C1 segment of cervical spinal cord (tissue), 14 donors: ENCODE results near the gene SMTNL2.
"Not testable (repeated sequence)": the region's sequence is repeated elsewhere in the genome, so short reads cannot be mapped to it uniquely, and the experiment has no call there.

Experiments
- DNase-seq, 14 donors: peaks; one replicate each; lab custom pipeline; 2025; lab: John Stamatoyannopoulos, UW

SMTNL2 gene

DNA sequence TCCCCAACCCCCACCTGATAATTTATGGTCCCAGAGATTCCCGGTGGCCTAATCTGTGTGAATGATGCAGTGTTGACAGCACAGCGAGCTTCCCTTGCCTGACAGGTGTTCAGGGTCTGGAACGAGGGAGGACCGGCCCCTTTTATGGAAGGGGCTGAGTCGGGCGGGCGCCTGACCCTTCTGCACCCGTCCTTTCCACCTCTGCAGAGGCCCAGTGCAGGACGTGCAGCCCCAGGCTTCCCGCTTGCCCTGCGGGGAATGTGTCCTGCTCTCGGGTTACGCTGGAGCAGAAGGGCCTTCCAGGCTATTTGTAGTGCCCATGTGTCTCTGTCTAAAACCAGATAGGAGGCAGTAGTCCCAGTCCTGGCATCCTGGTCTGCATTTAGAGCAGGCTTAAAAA is 16.2 kb downstream of the SMTNL2 start:
- DNase-seq: no peak

- DNase-seq: no peak
These were observed 17.0 kb downstream of the SMTNL2 start for GRCh38 chr17:4601326-4601725.

DNA sequence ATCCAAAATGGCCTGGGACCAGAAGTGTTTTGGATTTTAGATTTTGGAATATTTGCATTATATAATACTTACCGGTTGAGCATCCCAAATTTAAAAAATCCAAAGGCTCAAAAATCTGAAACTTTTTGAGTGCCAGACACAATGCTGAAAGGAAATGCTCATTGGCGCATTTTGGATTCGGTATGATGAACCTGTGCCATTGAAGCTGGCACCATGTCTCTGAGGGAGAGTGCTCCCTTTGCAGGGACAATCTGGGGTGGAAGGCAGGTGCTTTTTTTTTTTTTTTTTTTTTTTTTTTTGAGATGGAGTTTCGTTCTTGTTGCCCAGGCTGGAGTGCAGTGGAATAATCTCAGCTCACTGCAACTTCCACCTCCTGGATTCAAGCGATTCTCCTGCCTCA is 17.7 kb downstream of the SMTNL2 start:
- peak in 1 of 14 donors; percentile 33 for DNase-seq

- DNase-seq: peak in 2 of 14 donors; percentile 5 to 87
These were observed 19.8 kb downstream of the SMTNL2 start for GRCh38 chr17:4604111-4604644.

- not testable (repeated sequence) for DNase-seq
These were observed 20.4 kb downstream of the SMTNL2 start for GRCh38 chr17:4604736-4605135.

DNA sequence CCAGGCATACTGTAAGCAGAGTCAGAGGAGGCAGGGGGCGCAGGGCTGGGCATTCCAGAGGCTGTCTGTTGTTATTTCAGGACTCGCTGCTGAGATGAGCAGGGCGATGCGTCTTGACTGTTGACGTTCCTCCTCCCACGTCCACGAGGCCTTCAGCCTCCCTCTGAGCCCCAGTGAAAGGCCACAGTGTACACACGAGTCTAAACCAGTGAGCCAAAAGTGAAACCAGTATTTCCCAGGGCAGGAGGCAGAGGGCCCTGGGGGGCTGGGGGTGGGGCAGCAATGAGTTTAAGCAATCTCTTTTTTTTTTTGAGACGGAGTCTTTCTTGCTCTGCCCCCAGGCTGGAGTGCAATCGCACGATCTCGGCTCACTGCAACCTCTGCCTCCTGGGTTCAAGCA is 21.5 kb downstream of the SMTNL2 start:
- peak in 2 of 14 donors; percentile 5 to 7 for DNase-seq

GRCh38 chr17:4607261-4607741 is 23.0 kb downstream of the SMTNL2 start:
- DNase-seq: no peak

DNA sequence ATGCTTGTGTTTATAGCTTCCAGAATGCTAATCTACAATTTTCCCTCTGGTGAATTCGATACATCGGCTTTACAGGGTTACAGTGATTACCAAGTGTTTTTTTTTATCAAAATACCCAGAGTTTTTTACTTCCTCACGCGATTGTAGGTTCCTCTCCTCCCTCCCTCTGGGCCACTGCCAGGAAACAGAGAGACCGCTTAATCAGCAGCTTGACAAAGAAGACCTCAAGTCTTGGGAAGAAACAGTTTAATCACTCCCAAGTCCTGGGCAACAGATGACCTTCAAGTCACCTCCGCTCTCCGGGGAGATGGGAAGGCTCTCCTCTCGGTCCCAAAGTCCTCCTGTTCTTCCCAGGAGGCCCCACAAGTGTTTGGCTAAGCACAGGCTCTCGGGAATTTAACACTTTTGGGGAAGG is 23.5 kb downstream of the SMTNL2 start:
- DNase-seq: peak in 6 of 14 donors; percentile 3 to 41 (median 16)

- DNase-seq: no peak
These were observed 25.4 kb downstream of the SMTNL2 start for GRCh38 chr17:4609761-4610160.

- DNase-seq: no peak
These were observed 25.8 kb downstream of the SMTNL2 start for GRCh38 chr17:4610162-4610561.

- DNase-seq: no peak
These were observed 26.3 kb downstream of the SMTNL2 start for GRCh38 chr17:4610656-4611055.

DNA sequence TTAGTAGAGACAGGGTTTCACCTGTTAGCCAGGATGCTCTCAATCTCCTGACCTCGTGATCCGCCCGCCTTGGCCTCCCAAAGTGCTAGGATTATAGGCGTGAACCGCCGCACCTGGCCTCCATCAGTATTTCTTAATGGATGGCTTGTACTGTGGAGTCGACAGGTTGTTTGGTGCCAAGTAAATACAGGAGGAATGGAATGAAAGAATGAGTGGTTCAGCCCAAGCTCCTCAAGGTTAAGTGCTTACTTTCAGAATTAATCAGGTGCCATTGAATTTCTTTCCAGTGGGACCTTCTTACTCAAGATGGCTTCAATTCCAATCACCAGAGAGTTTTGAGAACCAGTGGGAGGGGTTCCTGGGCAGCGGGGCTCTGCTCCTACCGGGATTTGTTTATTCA is 32.1 kb downstream of the SMTNL2 start:
- no peak for DNase-seq

DNA sequence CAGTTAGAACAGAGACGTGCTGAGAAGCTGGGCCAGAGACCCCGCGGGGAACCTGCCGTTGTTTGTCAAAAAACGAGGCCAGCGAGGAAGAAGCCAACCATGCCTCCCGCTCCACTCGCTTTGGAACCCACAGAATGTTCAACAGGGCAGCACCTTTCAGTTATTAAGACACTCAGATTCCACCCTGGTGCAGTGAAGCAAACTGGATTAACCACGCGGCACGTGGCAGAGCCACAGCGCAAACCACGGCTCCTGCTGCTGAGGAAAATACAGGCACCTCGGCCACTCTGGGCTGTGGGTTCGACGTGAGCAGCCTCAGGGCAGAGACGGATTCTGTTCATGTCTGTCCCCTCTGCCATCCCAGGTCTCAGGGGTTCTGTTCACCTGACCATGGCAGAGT is 32.8 kb downstream of the SMTNL2 start:
- peak in 1 of 14 donors; percentile 17 for DNase-seq

- DNase-seq: no peak
These were observed 33.4 kb downstream of the SMTNL2 start for GRCh38 chr17:4617590-4618351.

DNA sequence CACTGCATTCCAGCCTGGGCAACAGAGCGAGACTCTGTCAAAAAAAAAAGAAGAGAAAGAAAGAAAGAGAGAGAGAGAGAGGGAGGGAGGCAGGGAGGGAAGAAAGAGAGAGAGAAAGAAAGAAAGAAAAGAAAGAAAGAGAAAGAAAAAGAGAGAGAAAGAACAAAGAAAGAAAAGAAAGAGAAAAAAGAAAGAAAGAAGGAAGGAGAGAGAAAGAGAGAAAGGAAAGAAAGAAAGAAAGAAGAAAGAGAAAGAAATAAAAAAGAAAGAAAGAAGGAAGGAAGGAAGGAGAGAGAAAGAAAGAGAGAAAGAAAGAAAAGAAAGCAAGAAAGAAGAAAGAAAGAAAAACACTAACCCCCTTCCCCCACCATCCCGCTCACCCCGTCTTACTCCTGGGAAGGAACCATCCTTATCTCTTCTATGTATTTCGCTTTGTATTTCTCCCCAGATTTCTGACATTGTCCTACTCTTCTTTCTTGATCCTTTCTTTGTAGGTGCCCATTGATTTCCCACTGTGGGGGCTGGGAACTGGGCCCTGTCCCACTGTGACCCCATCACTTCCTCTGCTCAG is 36.3 kb downstream of the SMTNL2 start:
- DNase-seq: no peak

DNA sequence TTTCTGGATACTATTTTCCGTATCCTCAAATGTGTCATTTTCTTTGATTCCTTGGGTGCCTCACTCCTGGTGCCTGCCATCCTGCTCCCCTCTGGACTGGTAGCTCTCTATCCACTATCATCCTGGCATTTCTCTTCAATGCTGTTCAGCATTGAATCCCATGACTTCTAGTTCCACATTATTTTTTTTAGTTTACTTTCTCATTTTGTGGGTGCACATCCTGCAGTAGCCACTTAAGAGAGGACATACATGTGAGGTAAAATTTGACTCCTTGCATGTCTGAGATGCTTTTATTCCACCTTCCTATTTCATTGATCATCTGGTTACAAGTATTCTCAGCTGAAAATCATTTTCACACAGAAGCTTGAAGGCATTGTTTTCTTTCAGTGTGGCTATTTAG is 38.0 kb downstream of the SMTNL2 start:
- DNase-seq: no peak

- no peak for DNase-seq
These were observed 38.9 kb downstream of the SMTNL2 start for GRCh38 chr17:4623249-4623648.

GRCh38 chr17:4624451-4624911 is 40.2 kb downstream of the SMTNL2 start:
- DNase-seq: not testable (repeated sequence)

DNA sequence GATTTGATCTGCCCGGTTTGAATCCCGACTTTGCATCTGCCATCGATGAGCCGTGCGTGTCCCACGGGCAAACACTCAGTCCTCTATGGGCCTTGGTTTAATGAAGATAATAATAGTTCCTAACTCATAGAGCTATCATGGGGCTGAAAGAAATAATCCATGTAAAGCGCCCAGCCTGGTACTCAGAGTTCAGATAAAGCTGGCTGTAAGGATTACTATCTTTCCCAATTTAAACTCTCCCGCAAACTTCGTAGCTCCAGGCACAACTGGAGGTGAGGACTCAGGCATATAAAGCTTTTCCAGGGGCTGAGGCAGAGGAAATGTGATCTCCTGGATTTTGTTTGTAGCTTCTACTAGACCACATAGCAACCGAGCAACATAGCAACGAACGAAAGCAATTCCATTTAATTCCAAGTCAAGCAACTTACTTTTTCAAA is 40.9 kb downstream of the SMTNL2 start:
- DNase-seq: no peak

GRCh38 chr17:4626734-4627256 is 42.5 kb downstream of the SMTNL2 start:
- DNase-seq: no peak

DNA sequence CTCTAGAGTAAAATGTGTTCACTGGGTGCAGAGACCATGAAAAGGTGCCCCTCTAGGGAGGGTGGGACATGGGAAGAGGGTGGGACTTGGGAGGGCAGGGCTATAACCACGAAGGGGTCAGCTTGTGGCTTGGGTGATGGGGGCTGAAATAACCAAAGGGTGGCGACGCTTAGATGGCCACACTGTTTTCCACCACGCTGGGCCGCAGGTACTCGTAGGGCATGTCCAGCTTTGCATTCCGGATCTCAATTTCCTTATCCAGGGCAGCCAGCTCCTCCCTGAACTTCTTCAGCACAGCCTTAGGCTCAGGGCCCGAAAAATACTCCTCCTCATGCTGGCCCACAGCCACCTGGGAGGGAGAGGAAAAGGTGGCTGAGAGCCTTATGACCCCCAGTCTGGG is 47.1 kb downstream of the SMTNL2 start:
- DNase-seq: no peak

GRCh38 chr17:4631836-4632580 is 47.7 kb downstream of the SMTNL2 start:
- DNase-seq: no peak
